ENCODE results near the gene OR4B1.

Gene OR4B1, protein sequence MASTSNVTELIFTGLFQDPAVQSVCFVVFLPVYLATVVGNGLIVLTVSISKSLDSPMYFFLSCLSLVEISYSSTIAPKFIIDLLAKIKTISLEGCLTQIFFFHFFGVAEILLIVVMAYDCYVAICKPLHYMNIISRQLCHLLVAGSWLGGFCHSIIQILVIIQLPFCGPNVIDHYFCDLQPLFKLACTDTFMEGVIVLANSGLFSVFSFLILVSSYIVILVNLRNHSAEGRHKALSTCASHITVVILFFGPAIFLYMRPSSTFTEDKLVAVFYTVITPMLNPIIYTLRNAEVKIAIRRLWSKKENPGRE

DNA sequence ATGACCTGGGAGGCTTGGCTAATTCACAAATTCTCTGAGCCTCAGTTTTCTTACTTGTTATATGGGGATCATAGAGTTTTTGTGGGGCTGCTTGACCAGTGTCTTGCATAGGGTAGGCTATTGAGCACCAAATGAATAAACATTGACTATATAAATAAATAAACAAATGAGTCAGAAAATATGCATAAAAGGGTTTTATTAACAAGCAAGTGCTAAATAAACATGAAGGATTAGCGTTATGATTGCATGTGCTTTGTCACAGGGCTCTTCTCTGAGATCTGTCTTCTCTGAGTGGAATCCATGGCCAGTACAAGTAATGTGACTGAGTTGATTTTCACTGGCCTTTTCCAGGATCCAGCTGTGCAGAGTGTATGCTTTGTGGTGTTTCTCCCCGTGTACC, at the start of gene OR4B1:
Gene OR4B1, plus strand, starts transcription at position 301 of the 400 bp plus-strand sequence. Its CDS starts 0 bp downstream, at position 301.
- Histone ChIP-seq H3K4me1 (ENCODE audit: control insufficient read depth, insufficient read depth, low read length) (no peaks in the 10 kb centered on the region), H3K4me3 (ENCODE audit: low read depth, low read length) (no peak within 1 kb of the TSS), H3K27ac (ENCODE audit: low read depth, low read length) (no peak within 1 kb of the TSS), H3K9me3 (ENCODE audit: control insufficient read depth, insufficient read depth, low read depth, low read length) (peaks cover 35% of the 10 kb centered on the region; the same call in 1 of the 2 replicates), H3K27me3 (ENCODE audit: control insufficient read depth, insufficient read depth, low read length) (no peaks in the 10 kb centered on the region), H3K9ac (ENCODE audit: low read length) (no peak within 1 kb of the TSS), H3K36me3 (ENCODE audit: control insufficient read depth, insufficient read depth, low read length) (no peaks in the 10 kb centered on the region)

DNA sequence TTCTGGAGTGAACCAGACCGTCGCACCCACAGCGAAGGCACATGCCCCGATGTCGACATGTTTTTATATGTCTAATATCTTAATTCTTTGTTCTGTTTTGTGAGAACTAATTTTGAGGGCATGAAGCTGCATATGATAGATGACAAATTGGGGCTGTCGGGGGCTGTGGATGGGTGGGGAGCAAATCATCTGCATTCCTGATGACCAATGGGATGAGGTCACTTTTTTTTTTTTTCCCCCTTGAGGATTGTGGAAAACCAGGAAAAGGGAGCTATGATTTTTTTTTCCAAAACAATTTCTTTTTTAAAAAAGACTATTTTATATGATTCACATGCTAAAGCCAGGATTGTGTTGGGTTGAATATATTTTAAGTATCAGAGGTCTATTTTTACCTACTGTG, 49.2 kb upstream of the OR4B1 start:
- Histone ChIP-seq H3K27ac (ENCODE audit: low read depth, low read length) (no peak overlapping the region), H3K4me3 (ENCODE audit: low read depth, low read length) (no peak overlapping the region), H3K27me3 (ENCODE audit: control insufficient read depth, insufficient read depth, low read length) (no peaks in the 10 kb centered on the region), H3K4me1 (ENCODE audit: control insufficient read depth, insufficient read depth, low read length) (no peaks in the 10 kb centered on the region), H3K36me3 (ENCODE audit: control insufficient read depth, insufficient read depth, low read length) (peaks cover 21% of the 10 kb centered on the region), H3K9ac (ENCODE audit: low read length) (no peak overlapping the region), H3K9me3 (ENCODE audit: control insufficient read depth, insufficient read depth, low read depth, low read length) (no peaks in the 10 kb centered on the region)

DNA sequence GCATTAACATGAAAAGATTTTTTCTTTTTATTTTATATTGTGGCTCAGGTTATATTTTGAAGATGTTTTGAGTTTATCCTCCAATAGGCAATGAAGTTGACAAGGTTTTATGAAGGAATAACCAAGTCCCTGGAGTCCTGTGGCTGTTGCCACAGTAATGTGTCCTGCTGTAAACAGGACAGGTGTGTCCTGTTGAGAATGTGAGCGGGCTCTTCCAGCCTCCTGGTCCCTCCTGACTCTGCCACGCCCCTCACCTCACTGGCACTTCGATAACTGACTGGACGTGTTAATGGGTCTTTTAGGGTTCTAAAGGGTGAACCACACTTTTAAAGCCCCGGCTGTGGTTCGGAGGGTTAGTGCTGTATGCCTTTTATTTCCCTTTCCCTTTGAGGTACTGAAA, 47.8 kb upstream of the OR4B1 start:
- H3K4me1 ChIP-seq (ENCODE audit: control insufficient read depth, insufficient read depth, low read length), result no peaks in the 10 kb centered on the region
- H3K36me3 ChIP-seq (ENCODE audit: control insufficient read depth, insufficient read depth, low read length), result peaks cover 16% of the 10 kb centered on the region
- H3K27me3 ChIP-seq (ENCODE audit: control insufficient read depth, insufficient read depth, low read length), result no peaks in the 10 kb centered on the region
- H3K27ac ChIP-seq (ENCODE audit: low read depth, low read length), result no peak overlapping the region
- H3K9ac ChIP-seq (ENCODE audit: low read length), result no peak overlapping the region
- H3K4me3 ChIP-seq (ENCODE audit: low read depth, low read length), result no peak overlapping the region
- H3K9me3 ChIP-seq (ENCODE audit: control insufficient read depth, insufficient read depth, low read depth, low read length), result no peaks in the 10 kb centered on the region

DNA sequence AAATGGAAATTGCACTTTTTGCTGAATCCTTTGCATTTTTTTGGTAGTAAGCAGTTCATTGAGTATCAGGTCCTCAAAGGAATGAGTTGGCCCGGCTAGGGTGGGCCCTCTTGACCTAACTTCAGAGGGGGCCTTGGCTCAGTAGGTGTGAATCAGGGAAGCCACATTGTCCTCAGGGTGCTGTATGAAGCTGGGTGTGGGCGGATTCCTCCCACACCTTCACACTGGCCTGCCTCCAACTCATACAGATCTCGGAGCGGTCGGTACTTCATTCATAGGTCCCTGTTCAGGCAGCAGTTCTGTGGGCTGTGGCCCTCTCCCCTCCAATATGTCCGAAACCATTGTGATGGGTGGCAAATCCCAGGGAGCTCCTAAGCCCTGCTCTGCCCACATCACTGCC, 47.4 kb upstream of the OR4B1 start:
- Histone ChIP-seq H3K36me3 (ENCODE audit: control insufficient read depth, insufficient read depth, low read length) (peaks cover 11% of the 10 kb centered on the region), H3K9ac (ENCODE audit: low read length) (no peak overlapping the region), H3K27me3 (ENCODE audit: control insufficient read depth, insufficient read depth, low read length) (no peaks in the 10 kb centered on the region), H3K4me3 (ENCODE audit: low read depth, low read length) (no peak overlapping the region), H3K4me1 (ENCODE audit: control insufficient read depth, insufficient read depth, low read length) (no peaks in the 10 kb centered on the region), H3K9me3 (ENCODE audit: control insufficient read depth, insufficient read depth, low read depth, low read length) (no peaks in the 10 kb centered on the region), H3K27ac (ENCODE audit: low read depth, low read length) (no peak overlapping the region)

DNA sequence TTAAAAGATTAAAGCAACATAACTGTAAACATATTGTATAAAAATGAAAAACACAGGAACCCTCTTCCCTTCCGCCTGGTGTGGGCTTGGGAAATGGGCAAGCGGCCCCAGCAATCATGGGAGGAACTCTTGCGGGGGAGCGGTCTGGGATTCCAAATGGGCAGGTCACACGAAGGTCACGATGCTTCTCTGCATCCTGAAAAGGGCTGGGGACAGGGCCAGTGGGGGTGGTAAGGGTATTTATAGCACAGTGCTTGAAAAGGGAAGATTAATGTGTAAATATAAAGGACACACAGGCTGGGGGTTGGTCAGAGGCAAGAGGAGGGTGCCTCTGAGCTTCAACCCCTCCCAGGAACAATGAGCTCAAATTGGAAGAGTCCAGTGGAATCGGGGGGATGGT, 46.9 kb upstream of the OR4B1 start:
- H3K27me3 ChIP-seq (ENCODE audit: control insufficient read depth, insufficient read depth, low read length), result no peaks in the 10 kb centered on the region
- no peaks in the 10 kb centered on the region for H3K9me3 ChIP-seq (ENCODE audit: control insufficient read depth, insufficient read depth, low read depth, low read length)
- peaks cover 10% of the 10 kb centered on the region; the same call in 1 of the 2 replicates for H3K36me3 ChIP-seq (ENCODE audit: control insufficient read depth, insufficient read depth, low read length)
- H3K27ac ChIP-seq (ENCODE audit: low read depth, low read length), result no peak overlapping the region
- no peak overlapping the region for H3K9ac ChIP-seq (ENCODE audit: low read length)
- H3K4me1 ChIP-seq (ENCODE audit: control insufficient read depth, insufficient read depth, low read length), result no peaks in the 10 kb centered on the region
- H3K4me3 ChIP-seq (ENCODE audit: low read depth, low read length), result no peak overlapping the region

DNA sequence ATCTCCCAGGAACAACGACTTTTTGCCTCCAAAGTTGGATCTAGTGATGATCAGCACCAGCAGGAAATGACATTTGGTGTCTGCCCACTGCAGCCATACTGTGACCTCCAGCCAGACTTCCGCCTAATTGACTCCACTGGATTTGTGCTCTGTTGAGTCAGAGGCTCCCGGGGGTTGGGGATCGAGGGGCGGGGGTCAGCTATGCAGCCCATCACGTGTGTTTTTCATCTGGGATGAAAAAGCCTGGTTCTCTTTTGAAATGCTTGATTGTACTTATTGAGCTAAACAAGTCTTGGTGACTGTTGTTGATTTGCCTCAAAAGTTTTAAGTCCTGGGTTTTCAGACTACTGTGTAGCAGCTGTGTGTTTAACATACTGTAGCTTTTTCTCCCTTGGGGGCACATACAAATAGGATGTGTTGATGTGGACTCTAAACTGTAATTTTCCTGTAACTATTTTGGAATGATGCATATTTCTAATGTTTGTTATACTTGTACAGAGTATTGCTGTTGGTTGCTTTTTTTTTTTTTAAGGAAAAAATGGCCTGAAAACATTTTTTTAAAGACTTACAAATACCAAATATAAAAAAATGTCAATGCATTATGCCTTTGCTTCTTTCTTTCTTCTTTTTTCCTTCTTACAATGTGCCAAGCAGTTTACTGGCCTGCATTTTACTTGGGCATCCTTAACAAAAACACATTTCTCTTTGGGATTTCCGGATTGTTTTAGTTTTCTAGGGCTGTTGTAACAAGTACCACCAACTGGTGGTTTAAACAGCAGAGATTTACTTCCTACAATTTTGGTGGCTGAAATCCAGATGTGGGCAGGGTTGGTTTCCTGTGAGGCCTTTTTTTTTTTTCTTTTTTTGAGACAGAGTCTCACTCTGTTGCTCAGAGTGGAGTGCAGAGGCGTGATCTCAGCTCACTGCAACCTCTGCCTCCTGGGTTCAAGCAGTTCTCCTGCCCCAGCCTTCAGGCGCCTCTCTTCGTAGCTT, 46.1 kb upstream of the OR4B1 start:
- Histone ChIP-seq H3K9ac (ENCODE audit: low read length) (no peak overlapping the region), H3K9me3 (ENCODE audit: control insufficient read depth, insufficient read depth, low read depth, low read length) (no peaks in the 10 kb centered on the region; the same call in 1 of the 2 replicates), H3K4me3 (ENCODE audit: low read depth, low read length) (no peak overlapping the region), H3K27ac (ENCODE audit: low read depth, low read length) (no peak overlapping the region), H3K4me1 (ENCODE audit: control insufficient read depth, insufficient read depth, low read length) (no peaks in the 10 kb centered on the region), H3K27me3 (ENCODE audit: control insufficient read depth, insufficient read depth, low read length) (no peaks in the 10 kb centered on the region), H3K36me3 (ENCODE audit: control insufficient read depth, insufficient read depth, low read length) (peaks cover 7% of the 10 kb centered on the region; the same call in 1 of the 2 replicates)

DNA sequence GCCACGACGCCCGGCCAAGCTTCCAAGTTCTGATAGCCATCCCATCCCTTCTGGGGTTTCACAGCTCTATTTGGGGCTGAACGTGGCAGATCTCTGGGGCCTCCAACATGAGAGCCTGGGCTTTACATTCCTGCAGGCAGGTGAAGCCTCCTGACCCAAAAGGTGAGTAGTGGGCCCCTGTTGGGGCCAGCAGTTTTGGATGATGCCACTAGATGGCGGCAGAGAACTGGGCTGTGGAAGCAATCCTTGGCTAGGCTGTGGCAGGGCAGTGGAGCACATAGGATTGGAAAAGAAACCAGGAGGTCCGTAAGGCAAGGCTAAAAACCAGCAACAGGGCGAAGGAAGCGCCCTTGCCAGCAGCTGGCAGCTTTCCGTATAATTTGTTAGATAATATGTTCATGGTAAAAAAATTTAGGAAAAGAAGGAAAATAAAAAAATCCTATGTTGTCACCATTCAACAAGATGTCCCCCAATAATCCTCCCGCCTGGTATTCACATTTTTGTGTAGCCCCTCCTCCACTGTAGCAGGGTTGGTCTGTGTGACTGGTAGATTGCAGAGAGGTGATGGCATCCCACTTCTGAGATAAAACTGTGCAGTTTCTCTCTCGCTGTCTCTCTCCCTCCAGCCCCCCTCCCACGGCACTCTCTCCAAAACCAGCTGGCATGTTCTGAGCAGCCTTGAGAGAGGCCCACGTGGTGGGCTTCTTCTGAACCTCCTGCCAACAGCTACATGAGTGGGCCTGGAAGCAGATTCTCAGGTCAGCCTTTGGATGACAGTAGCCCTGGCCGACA, 43.6 kb upstream of the OR4B1 start:
- Histone ChIP-seq H3K27ac (ENCODE audit: low read depth, low read length) (no peak overlapping the region), H3K9me3 (ENCODE audit: control insufficient read depth, insufficient read depth, low read depth, low read length) (peaks cover 8% of the 10 kb centered on the region; the same call in 1 of the 2 replicates), H3K4me1 (ENCODE audit: control insufficient read depth, insufficient read depth, low read length) (no peaks in the 10 kb centered on the region), H3K36me3 (ENCODE audit: control insufficient read depth, insufficient read depth, low read length) (no peaks in the 10 kb centered on the region; the same call in 1 of the 2 replicates), H3K9ac (ENCODE audit: low read length) (no peak overlapping the region), H3K27me3 (ENCODE audit: control insufficient read depth, insufficient read depth, low read length) (no peaks in the 10 kb centered on the region), H3K4me3 (ENCODE audit: low read depth, low read length) (no peak overlapping the region)

DNA sequence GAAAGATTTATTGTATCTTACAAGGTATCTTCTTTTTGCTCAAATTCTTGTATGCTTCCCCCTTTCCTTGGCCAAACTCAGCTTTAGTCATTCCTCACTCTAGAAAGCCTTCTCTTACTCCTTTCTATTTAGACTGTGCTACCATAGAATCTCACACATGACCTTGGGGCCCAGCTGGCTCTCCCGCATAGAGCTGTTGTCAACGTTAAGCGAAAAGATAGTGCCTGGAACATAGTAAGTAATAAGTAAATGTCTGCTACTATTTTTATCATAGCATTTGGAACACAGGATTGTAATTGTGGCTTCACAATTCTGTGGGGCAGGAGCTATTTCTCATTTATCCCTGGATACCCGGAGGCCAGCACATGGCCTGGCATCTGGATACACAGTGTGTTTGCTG, 38.9 kb upstream of the OR4B1 start:
- no peaks in the 10 kb centered on the region for H3K4me1 ChIP-seq (ENCODE audit: control insufficient read depth, insufficient read depth, low read length)
- H3K9me3 ChIP-seq (ENCODE audit: control insufficient read depth, insufficient read depth, low read depth, low read length), result peaks cover 12% of the 10 kb centered on the region; the same call in 1 of the 2 replicates
- H3K27me3 ChIP-seq (ENCODE audit: control insufficient read depth, insufficient read depth, low read length), result no peaks in the 10 kb centered on the region
- no peak overlapping the region for H3K4me3 ChIP-seq (ENCODE audit: low read depth, low read length)
- no peak overlapping the region for H3K27ac ChIP-seq (ENCODE audit: low read depth, low read length)
- no peak overlapping the region for H3K9ac ChIP-seq (ENCODE audit: low read length)
- no peaks in the 10 kb centered on the region for H3K36me3 ChIP-seq (ENCODE audit: control insufficient read depth, insufficient read depth, low read length)

DNA sequence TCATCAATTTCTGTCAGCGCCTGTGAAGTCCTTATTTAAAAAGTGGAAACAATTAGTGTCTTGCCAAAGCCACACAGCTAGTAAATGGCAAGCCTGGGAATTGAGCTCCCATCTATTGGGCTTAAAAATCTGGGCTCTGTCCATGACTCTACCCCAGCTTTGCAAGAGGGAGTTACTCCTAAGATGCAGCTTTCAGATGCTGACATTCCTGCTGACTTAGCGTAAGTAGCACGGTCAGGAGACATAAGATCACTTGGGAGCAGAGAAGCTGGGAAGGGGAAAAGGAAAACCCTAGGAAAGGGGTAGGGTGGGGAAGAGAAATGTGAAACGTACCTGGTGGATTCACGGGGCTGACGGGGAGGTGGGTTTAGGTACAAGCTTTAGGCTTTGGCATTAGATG, 36.0 kb upstream of the OR4B1 start:
- no peaks in the 10 kb centered on the region for H3K4me1 ChIP-seq (ENCODE audit: control insufficient read depth, insufficient read depth, low read length)
- H3K27ac ChIP-seq (ENCODE audit: low read depth, low read length), result no peak overlapping the region
- no peaks in the 10 kb centered on the region for H3K27me3 ChIP-seq (ENCODE audit: control insufficient read depth, insufficient read depth, low read length)
- no peak overlapping the region for H3K9ac ChIP-seq (ENCODE audit: low read length)
- no peaks in the 10 kb centered on the region for H3K36me3 ChIP-seq (ENCODE audit: control insufficient read depth, insufficient read depth, low read length)
- H3K9me3 ChIP-seq (ENCODE audit: control insufficient read depth, insufficient read depth, low read depth, low read length), result peaks cover 19% of the 10 kb centered on the region; the same call in 1 of the 2 replicates
- no peak overlapping the region for H3K4me3 ChIP-seq (ENCODE audit: low read depth, low read length)

DNA sequence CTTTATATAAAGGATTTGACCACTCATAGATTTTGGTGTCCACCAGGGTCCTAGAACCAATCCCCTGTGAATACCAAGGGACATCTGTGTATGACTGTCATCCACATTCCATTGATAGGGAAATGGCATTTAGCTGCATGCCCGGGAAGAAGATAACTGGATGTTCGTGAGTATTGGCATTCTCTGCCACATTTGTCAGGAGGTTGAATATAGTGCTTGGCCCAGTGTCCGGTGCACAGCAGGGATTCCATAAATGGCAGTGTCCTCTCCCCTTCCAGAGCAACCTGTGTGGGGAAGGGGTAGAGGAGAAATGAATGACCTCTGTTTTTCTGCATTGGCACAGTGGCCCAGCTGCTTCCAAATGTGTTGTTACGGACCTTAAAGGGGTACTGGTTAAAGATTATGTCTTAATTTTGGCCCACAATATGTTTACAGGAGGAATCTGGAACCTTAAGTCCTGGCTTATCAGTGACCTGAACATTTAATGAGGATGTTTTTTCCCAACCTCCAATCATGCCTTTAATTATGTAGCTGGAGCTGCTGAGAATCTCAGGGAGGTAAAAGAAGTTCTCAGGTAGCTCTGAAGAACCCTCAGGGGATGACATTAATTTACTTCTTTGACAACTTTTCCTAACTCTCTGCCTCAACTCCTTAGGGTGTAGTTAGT, 33.6 kb upstream of the OR4B1 start:
- Histone ChIP-seq H3K4me1 (ENCODE audit: control insufficient read depth, insufficient read depth, low read length) (no peaks in the 10 kb centered on the region), H3K36me3 (ENCODE audit: control insufficient read depth, insufficient read depth, low read length) (no peaks in the 10 kb centered on the region), H3K4me3 (ENCODE audit: low read depth, low read length) (no peak overlapping the region), H3K9ac (ENCODE audit: low read length) (no peak overlapping the region), H3K27me3 (ENCODE audit: control insufficient read depth, insufficient read depth, low read length) (no peaks in the 10 kb centered on the region), H3K27ac (ENCODE audit: low read depth, low read length) (no peak overlapping the region), H3K9me3 (ENCODE audit: control insufficient read depth, insufficient read depth, low read depth, low read length) (peaks cover 12% of the 10 kb centered on the region; the same call in 1 of the 2 replicates)
